D341Med (cell line): ENCODE data around the gene HDC.

ENCODE experiments used
- DNase-seq: peaks from one replicate; pipeline ENCODE4 v3.0.0; 2012; ENCODE audit warnings: low spot score

HDC gene, protein sequence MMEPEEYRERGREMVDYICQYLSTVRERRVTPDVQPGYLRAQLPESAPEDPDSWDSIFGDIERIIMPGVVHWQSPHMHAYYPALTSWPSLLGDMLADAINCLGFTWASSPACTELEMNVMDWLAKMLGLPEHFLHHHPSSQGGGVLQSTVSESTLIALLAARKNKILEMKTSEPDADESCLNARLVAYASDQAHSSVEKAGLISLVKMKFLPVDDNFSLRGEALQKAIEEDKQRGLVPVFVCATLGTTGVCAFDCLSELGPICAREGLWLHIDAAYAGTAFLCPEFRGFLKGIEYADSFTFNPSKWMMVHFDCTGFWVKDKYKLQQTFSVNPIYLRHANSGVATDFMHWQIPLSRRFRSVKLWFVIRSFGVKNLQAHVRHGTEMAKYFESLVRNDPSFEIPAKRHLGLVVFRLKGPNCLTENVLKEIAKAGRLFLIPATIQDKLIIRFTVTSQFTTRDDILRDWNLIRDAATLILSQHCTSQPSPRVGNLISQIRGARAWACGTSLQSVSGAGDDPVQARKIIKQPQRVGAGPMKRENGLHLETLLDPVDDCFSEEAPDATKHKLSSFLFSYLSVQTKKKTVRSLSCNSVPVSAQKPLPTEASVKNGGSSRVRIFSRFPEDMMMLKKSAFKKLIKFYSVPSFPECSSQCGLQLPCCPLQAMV

DNA sequence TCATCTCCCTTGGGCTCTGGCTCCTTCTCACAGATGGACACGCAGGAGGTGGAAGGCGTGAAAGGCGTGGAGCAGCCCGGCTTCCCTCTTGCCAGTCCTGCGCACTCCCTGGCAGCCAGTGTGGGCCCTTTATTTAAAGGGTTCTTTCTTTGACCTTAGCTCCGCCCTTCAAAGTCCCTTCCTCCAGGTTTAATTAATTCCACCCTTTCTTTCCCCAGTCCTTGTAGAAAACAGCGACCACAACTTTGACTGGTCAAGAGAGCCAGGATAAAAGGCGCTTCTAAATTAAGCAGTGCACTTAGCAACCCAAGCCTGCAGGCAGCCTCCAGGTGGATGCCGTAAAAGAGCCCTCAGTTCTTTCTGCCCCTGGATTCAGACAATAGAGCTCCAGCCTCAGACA lies at the start of gene HDC:
Gene HDC, minus strand, starts transcription at position 107 of the 400 bp plus-strand sequence. Its CDS starts 103 bp downstream, at position 4.
- no peak for DNase-seq

DNA sequence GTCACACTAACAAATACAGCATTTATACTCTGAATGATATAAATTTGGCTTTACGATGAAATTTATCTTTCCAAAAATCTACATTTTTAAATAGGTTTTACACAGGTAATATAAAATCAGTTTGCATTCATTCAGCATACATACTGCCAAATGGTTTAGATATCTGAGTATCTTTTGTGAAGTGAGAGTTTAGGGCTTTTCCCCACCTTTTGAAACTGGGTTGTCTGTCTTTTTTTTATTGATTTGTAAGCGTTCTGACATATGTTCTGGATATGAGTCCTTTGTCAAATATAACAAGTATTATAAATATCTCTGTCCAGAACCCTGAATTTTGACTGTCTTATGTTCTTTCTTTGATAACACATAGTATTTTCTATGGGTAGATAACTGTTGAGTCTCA lies 47.1 kb upstream of the HDC start:
- DNase-seq, result no peak

DNA sequence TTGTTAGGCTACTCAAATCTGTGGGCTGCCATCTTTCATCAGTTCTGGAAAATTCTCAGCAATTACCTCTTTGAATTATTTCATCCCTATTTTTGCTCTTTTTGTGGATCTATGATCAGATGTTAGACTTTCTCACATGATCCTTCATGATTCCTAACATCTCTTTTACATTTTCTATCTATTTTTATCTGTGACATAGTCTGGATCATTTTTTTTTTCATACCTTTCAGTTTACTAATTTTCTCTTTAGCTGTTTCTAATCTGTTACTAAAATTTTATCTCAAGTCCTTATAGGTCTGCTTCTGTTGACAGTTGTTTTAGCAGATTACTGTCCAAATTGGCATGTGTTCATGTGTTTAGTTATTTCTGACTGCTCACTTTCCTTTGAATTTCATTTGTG lies 42.3 kb upstream of the HDC start:
- no peak for DNase-seq

DNA sequence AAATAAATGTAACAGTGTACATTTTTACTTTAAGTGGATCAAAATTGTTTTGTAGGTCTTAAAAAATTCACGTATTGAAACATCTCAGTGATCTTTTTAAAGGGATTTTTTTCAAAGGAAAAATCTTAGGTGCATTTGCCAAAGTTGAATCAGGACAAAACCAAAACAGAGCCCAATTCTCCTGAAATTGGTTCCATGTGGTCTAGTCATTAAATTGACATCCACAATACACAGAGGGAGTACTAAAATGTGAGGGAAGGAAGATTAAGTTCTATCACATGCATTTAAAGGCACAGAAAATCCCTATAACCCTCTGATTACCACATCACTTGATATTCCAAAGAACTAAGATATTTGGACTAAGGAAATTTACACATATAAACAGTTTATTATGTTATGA lies 39.3 kb upstream of the HDC start:
- DNase-seq, result no peak

DNA sequence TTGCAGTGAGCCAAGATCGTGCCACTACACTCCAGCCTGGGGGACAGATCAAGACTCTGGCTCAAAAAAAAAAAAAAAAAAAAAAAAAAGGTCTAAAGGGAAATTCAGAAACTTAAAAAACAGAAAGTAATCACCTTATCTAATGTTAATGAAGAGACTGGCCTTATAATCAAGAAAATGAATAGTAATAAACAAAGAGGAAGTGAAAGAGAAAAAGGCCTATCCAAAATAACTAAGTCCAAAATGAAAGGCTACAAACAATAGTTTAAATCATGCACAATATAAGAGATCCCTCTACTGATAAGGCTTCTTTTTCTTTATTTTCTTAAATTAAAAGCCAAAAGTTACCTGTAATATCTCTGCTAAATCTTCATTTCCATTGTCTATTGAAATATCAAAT lies 37.1 kb upstream of the HDC start:
- no peak for DNase-seq

DNA sequence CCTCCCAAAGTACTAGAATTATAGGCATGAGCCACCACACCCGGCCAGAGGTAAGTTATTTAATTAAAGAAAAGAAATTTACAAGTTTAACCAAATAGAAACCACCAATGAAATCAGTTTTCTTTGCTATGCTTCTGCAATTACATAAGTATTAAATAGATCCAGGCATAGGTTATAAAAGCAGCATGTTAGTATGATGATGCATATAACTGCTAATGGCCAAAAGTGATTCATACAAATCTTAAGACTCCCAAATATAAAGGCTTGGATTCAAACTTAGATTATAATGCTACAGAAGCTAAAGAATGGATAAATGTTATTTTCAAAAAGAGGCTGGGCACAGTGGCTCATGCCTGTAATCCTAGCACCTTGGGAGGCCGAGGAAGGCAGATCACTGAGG lies 32.8 kb upstream of the HDC start:
- DNase-seq, result no peak

DNA sequence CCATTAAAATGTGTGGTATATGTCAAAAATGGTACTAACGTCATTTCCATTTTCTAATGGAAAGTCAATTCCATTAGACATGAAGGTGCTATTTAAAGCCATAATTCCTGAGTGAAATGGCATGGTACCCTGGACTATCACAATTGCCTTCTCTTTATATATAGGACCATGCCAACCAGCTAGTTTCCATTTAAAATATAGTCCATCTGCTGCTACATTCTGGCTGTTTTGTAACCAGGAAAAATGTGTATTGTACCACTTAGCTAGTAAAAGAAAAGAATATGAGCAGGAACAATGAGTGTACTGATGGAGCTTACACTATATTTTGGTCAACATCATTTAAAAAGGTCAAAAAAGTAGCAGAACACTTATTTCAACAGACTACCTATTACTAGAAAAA lies 30.4 kb upstream of the HDC start:
- DNase-seq, result no peak

DNA sequence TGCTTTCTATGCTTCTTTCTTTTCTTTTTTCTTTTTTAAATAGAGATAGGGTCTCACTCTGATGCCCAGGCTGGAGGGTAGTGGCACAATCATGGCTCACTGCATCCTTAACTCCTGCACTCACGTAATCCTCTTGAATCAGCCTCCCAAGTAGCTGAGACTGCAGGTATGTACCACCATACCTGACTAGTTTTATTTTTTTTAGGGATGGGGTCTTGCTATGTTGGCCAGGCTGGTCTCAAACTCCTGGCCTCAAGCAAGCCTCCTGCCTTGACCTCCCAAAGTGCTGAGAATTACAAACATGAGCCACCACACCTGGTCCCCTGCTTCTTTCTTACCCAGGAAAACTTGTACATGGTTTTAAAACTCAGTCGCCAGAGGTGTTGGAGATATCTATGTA lies 24.2 kb upstream of the HDC start:
- no peak for DNase-seq

DNA sequence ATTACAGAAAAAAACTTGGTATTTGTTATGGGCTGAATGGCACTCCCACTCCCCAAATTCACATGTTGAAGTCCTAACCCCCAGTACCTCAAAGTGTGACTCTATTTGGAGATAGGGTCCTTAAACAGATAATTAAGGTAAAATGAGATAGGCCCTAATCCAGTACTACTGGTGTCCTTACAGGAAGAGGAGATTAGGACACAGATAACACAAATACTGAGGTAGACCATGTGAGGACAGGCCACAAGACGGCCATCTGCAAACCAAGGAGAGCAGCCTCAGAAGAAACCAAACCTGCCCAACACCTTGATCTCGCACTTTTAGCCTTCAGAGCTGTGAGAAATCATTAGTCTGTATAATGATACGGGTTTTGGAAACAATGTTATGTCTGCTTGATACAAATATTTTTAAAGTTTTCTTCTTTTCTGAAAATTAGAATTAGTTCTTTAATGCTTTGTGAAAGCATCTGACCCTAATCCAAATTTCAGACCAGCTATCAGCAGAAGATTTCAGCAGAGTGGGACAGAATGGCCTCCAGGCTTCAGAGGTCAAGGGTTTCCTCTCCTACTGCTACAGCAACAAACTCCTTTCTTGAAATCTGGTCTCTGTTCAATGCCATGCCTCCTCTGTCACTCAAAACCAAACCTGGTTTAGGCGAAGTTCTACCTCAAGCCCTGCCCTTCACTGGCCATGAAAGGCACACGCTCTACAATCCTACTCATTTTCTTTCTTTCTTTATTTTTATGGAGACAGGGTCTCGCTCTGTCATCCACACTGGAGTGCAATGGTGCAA lies 22.0 kb upstream of the HDC start:
- DNase-seq, result no peak

DNA sequence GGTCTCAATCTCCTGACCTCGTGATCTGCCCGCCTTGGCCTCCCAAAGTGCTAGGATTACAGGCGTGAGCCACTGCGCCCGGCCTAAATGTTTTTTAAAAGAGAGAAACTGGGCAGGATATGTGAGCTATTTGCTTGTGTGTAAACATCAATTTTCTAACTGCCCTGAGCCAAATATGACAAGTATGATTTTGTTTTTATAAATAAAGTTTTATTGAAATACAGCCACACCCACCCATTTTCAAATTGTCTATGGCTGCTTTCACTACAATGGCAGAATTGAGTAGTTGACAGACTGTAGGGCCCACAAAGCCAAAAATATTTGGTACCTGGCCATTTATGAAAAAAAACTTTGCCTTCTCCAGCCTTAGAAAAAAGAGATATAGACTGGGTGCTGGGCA lies 15.9 kb upstream of the HDC start:
- no peak for DNase-seq

DNA sequence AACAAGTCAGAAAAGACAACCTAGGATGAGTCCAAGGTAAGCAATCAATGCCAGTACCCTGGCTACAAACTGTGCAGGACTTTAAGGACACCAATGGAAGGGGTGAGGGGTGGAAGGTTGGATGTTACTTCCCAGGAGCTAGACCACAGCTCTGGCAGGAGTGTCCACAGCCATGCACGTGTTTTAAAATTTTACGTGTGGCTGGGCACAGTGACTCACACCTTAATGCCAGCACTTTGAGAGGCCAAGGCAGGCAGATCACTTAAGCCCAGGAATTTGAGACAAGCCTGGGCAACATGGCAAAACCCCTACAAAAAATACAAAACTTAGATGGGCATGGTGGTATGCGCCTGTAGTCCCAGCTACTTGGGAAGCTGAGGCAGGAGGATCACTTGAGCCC lies 14.7 kb upstream of the HDC start:
- DNase-seq, result no peak

DNA sequence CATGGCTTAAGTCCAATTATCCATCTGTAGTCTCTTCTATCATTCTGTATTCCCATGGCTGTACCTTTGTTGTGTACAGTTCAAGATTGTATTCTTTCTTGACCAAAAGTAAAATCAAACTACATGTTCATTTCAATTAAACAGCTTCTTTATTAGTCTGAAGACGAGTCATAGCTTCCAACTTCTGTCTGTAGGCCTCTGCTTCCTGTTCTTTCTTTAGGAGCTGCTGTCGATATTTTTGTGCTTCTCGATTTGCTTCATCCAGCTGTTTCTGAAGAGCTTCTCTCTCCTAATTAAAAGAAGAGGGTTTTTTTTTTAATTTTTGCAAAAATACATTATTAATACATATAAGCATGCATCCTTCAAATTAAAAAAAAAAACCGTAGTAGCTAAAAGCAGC lies 13.0 kb upstream of the HDC start:
- DNase-seq, result no peak

DNA sequence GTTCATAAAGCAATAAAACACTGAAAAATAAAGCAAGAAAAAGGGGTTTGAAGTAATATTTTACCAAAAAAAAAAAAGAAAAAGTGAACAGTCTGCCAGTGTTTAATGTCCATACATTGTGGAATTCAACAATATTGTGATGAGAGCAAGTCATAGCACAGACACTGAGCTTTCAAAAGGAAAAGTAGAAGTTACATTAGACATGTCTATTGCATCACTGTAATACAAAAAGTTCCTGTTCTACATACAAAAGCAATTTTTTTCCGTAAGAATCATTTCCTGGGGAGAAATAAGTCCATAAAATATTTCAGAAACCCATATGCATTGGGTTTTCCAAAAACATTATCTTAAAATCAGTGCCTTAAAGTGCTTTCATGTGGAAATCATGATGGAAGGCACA lies 11.8 kb upstream of the HDC start:
- no peak for DNase-seq

DNA sequence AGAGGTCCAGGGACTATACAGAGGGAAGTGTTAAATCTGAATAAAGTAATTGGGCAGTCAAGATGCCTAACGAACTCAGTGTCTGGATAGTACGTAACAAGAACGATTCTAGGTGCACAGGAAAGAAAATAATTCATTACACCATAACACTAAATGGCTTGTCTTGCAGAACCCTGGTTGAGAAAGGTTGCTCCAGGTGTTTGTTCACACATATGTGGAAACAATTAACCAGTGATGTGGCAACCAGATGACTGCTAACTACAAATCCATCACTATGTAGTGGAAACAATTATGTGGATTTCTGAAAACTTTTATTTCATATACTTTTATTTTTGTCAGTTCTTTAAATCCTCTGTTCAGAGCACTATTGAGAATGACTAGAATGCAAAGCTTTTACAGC lies 10.4 kb upstream of the HDC start:
- DNase-seq, result no peak

DNA sequence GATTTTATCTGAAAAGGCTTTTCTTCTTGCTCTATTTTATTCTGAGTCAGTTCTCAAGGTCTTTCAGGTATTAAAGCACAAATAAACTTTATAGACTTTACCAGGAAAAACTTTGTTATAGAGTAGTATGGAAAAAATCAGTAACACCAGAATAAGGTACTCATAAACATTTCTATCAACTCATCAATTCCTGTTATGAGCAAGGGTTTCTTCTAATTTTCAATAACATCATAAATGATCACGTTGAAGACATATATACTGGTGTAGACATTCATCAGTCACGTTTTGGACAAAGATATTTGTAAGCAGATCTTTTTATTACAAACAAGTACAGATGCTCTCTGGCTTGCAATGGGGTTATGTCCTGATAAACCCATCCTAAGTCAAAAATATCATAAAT lies 9.6 kb upstream of the HDC start:
- DNase-seq, result no peak

DNA sequence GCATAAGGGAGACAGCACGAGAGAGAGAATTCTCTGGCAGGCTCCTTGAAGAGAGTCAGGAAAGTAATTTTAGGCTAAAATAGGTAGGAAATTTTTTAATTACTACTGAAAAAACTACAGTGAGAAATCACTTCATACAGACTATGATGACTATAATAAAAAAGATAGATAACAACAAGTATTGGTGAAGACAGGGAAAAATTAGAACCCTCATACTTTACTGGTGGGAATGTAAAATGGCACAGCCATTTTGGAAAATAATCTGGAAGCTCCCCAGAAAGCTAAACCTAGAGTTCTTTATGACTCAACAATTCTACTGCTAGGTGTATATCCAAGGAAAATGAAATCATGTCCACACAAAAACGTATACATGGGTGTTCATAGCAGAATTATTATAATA lies 2.1 kb upstream of the HDC start:
- DNase-seq, result no peak

DNA sequence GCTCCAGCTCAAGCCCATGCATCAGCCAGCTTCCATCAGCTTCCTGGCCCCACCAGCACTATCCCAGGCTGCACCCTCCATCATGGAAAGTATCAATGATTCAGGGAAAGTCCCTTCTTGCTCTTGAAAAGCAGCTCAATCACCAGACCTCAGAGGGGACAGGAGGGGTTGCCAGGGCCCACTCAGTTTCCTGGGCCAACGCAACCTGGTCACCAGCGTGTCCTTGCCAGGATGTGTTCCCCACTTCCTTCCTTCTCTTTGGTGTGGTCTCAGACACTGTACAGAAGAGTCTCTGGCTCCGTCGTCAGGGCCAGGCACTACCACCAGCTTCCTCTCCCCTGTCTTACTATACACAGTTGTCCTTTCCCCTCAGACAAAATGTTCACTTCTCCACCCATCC lies 3.0 kb downstream of the HDC start:
- DNase-seq, result no peak

DNA sequence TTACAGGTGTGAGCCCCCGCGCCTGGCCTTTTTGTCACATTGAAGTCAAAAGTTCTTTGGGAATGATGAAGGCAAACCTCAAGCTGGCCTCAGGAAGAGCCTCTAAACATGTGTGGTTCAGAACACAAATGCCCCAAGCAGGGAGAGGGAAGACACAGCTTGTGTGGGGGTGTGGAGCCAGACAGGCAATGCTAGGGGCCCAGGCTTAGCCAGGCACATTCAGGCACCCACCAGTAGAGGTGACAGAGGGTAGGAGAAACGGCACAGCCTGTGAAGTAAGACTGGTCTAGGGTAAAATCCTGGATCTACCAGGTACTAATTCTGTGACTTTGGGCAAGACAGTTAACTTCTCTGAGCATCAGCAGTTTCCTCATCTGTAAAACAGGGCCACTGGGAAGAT lies 3.5 kb downstream of the HDC start:
- DNase-seq, result no peak

DNA sequence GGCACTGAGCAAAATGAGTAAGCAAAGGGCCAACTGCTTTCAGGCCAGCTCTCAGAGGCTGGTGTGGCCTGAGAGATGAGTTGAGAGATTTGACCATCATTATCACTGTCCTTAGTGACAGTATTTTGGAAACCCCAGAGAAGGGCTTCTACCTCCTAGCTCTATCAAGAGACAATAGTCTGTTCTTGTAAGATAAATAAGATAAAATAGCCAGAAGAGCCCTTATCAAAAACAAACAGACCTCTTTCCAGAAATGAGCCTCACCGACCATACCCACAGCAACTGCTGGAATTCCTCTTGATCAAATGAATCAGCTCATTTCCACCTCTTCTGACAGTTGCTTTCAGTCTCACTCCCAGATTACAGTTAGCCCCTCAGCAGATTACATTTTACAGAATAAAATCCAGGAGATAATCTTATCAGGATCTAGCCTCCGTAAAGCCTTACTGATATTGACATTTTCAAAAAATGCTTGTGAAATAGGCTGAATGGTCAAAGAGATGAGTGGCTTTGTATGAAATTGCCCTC lies 4.5 kb downstream of the HDC start:
- DNase-seq, result no peak

DNA sequence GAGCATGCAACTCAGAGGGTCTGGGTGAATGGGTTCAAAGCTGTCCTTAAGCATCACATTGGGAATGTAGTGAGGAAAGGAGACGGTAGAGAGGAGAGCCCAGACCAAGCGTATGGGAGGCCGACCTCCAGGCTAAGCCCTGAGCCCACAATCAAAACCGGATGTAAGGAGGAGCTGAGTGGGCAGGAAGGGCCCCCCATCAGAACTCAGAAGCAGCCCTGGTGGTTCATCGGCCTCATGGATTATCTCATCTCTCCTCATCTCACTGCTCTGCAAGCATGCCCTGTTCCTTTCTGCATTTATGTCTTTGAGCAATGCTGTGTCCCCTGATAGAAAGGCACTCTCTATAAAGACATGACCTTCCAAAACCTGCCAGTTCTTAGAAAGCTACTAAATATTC lies 6.2 kb downstream of the HDC start:
- DNase-seq, result no peak

DNA sequence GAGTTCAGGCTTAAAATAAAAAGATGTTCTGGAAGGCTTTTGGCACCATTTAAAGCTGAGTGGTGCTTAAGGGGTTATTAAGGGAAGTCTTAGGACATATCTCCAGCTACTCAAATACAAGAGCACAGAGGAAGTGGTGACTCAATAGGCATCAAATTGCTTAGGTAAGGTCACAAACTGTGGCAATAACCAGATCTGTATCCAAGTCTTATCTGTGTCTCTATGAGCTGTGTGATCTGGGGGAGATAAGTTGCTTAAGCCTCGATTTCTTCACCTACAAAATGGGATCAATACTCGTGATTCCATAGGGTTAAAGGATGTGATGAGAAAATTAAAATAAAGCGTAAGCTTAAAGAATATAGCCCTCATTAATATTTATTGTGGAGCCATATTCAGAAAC lies 7.6 kb downstream of the HDC start:
- no peak for DNase-seq

DNA sequence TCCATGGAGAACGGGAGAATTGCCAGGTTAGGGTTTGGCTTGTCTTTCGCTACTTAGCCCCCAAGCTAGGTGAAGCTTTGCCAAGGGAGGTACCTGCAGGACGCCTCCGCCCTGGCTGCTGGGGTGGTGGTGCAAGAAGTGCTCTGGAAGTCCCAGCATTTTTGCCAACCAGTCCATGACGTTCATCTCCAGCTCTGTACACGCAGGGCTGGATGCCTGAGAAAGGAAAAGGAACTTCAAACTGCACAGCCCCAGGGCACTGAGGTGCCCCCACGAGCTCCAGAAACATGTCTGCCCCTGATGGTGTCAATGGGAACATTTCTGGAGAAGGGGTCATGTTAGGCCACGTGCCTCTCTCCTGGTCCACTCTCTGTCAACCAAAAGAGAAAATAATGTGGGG lies 8.2 kb downstream of the HDC start:
- DNase-seq, result no peak
